Neural crest cell (in vitro differentiated cells): ENCODE measurements around the gene HTN1. TPM values are rescaled to one million over a fixed set of nuclear protein-coding genes. Genes with fewer than 3 reads are reported as not detected.
"Not testable (repeated sequence)": the region's sequence is repeated elsewhere in the genome, so short reads cannot be mapped to it uniquely, and the experiment has no call there.

Experiments used
- DNase-seq: peaks from one replicate; pipeline ENCODE4 v3.0.0; 2021; ENCODE audit warnings: low read depth, mixed read lengths, low spot score
- H3K27ac Mint-ChIP-seq: one replicate; pipeline ENCODE4 v1.8.0; 2021; ENCODE audit warnings: mild to moderate bottlenecking, mixed read lengths; ENCODE audit not compliant: unreplicated experiment
- H3K27me3 Mint-ChIP-seq: 2 replicates; pipeline ENCODE4 v1.8.0; 2021; ENCODE audit warnings: low read depth, mild to moderate bottlenecking, mixed read lengths
- H3K36me3 Mint-ChIP-seq: 2 replicates; pipeline ENCODE4 v1.8.0; 2021; ENCODE audit warnings: low read depth, mild to moderate bottlenecking, mixed read lengths
- H3K4me1 Mint-ChIP-seq: 2 replicates; pipeline ENCODE4 v1.8.0; 2021; ENCODE audit warnings: mixed read lengths
- H3K4me3 Mint-ChIP-seq: one replicate; pipeline ENCODE4 v1.8.0; 2021; ENCODE audit warnings: mild to moderate bottlenecking, mixed read lengths
- H3K9me3 Mint-ChIP-seq: 2 replicates; pipeline ENCODE4 v1.8.0; 2021; ENCODE audit warnings: mixed read lengths
- total RNA-seq: library from RNA; stranded (reverse); gene quantifications from 2 replicates; pipeline ENCODE4 v1.2.1, GENCODE V29; 2021
- TF ChIP-seq, protein P1 (sequence below): fragments of 200-600 bp; sonication (generic); conservative IDR thresholded peaks from 2 replicates; pipeline ENCODE4 v1.5.0; 2021; ENCODE audit warnings: antibody characterized with exemption, mild to moderate bottlenecking

Gene HTN1
- total RNA-seq, 1 donor from 2014 or later = not detected

- not testable (repeated sequence) for H3K9me3 Mint-ChIP-seq, H3K27ac Mint-ChIP-seq, H3K36me3 Mint-ChIP-seq, H3K4me3 Mint-ChIP-seq, DNase-seq, H3K27me3 Mint-ChIP-seq, H3K4me1 Mint-ChIP-seq
These were observed 10.3 kb upstream of the HTN1 start for GRCh38 chr4:70039928-70040327.

DNA sequence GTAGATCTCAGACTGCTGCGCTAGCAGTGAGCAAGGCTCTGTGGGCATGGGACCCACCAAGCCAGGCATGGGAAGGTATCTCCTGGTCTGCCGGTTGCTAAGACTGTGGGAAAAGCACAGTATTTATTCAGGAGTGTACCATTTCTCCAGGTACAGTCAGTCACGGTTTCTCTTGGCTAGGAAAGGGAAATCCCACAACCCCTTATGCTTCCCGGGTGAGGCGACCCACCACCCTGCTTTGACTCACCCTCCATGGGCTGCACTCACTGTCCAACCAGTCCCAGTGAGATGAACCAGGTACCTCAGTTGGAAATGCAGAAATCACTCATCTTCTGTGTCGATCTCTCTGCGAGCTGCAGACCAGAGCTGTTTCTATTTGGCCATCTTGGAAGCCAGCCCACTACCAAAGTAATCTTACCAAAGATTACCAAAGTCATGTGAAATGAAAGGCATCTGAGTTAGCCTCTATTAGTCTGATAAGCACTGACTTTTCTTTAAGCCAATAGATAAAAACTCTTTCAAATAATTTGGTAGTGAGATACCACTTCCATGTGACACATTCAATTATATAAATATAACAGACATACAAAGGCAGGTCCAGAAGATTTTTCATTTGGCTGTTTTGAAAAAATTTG is 8.5 kb upstream of the HTN1 start:
- no peaks in the 10 kb centered on the region for H3K4me1 Mint-ChIP-seq
- TF ChIP-seq, protein P1, sequence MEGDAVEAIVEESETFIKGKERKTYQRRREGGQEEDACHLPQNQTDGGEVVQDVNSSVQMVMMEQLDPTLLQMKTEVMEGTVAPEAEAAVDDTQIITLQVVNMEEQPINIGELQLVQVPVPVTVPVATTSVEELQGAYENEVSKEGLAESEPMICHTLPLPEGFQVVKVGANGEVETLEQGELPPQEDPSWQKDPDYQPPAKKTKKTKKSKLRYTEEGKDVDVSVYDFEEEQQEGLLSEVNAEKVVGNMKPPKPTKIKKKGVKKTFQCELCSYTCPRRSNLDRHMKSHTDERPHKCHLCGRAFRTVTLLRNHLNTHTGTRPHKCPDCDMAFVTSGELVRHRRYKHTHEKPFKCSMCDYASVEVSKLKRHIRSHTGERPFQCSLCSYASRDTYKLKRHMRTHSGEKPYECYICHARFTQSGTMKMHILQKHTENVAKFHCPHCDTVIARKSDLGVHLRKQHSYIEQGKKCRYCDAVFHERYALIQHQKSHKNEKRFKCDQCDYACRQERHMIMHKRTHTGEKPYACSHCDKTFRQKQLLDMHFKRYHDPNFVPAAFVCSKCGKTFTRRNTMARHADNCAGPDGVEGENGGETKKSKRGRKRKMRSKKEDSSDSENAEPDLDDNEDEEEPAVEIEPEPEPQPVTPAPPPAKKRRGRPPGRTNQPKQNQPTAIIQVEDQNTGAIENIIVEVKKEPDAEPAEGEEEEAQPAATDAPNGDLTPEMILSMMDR = no peak
- H3K27ac Mint-ChIP-seq = no peak overlapping the region
- DNase-seq = no peak
- no peaks in the 10 kb centered on the region for H3K36me3 Mint-ChIP-seq
- H3K9me3 Mint-ChIP-seq = peaks cover 8% of the 10 kb centered on the region
- peaks cover 2% of the 10 kb centered on the region for H3K27me3 Mint-ChIP-seq
- no peak overlapping the region for H3K4me3 Mint-ChIP-seq

DNA sequence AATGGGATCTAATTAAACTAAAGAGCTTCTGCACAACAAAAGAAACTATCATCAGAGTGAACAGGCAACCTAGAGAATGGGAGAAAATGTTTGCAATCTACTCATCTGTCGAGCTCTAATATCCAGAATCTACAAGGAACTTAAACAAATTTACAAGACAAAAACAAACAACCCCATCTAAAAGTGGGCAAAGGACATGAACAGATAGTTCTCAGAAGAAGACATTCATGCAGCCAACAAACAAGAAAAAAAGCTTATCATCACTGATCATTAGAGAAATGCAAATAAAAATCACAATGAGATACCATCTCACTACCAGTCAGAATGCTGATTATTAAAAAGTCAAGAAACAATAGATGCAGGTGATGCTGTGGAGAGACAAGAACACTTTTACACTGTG is 6.3 kb downstream of the HTN1 start:
- not testable (repeated sequence) for H3K4me3 Mint-ChIP-seq, DNase-seq, H3K36me3 Mint-ChIP-seq, H3K9me3 Mint-ChIP-seq, H3K27me3 Mint-ChIP-seq, H3K4me1 Mint-ChIP-seq, H3K27ac Mint-ChIP-seq

DNA sequence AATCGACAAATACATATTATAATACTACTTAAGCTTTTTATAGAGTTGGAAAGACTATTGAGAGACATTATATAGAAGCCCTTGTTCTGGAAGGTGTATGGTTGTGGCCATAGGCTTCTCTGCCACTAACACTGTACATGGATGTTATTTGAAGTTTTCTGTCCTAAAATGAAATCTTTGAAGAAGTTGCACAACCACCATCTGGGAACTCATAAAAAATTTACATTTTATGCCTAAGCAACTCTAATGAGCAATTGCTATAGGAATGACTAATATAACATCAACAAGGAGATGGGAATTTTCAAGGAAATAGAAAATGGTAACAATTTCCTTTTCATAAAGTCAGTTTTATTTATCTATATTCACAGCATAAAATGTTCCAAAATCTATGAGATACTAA is 7.4 kb downstream of the HTN1 start:
- Mint-ChIP-seq H3K27ac (no peak overlapping the region), H3K4me1 (no peaks in the 10 kb centered on the region), H3K36me3 (no peaks in the 10 kb centered on the region), H3K27me3 (peaks cover 7% of the 10 kb centered on the region), H3K9me3 (no peaks in the 10 kb centered on the region), H3K4me3 (no peak overlapping the region)
- DNase-seq = no peak
- TF ChIP-seq, protein P1 = no peak

- TF ChIP-seq, protein P1 = no peak
- Mint-ChIP-seq H3K9me3 (no peaks in the 10 kb centered on the region), H3K4me3 (no peak overlapping the region), H3K36me3 (no peaks in the 10 kb centered on the region), H3K27ac (no peak overlapping the region), H3K4me1 (no peaks in the 10 kb centered on the region), H3K27me3 (peaks cover 7% of the 10 kb centered on the region)
- DNase-seq = no peak
These were observed 8.9 kb downstream of the HTN1 start for GRCh38 chr4:70059149-70059548.

- Mint-ChIP-seq H3K9me3 (no peaks in the 10 kb centered on the region), H3K4me1 (no peaks in the 10 kb centered on the region), H3K27me3 (peaks cover 2% of the 10 kb centered on the region), H3K4me3 (no peak overlapping the region), H3K27ac (no peak overlapping the region), H3K36me3 (no peaks in the 10 kb centered on the region)
- no peak for DNase-seq
- TF ChIP-seq, protein P1 = no peak
These were observed 11.8 kb downstream of the HTN1 start for GRCh38 chr4:70062000-70062399.

- H3K27me3 Mint-ChIP-seq = no peaks in the 10 kb centered on the region
- no peak for DNase-seq
- no peaks in the 10 kb centered on the region for H3K4me1 Mint-ChIP-seq
- no peaks in the 10 kb centered on the region for H3K36me3 Mint-ChIP-seq
- H3K9me3 Mint-ChIP-seq = no peaks in the 10 kb centered on the region
- TF ChIP-seq, protein P1 = no peak
- H3K27ac Mint-ChIP-seq = no peak overlapping the region
- no peak overlapping the region for H3K4me3 Mint-ChIP-seq
These were observed 30.0 kb downstream of the HTN1 start for GRCh38 chr4:70080205-70080604.
